HEK293 (cell line): ENCODE data around the gene AP1S1.

Source experiments
- CTCF ChIP-seq: fragments of 450-650 bp; formaldehyde crosslinking; IDR thresholded peaks from 2 replicates; pipeline ENCODE4 v1.5.1; 2016; ENCODE audit warnings: missing biosample characterization, missing genetic modification characterization
- GLIS2 ChIP-seq: fragments of 450-650 bp; formaldehyde crosslinking; IDR thresholded peaks from 2 replicates; pipeline ENCODE4 v1.5.1; 2016; ENCODE audit warnings: missing biosample characterization, missing genetic modification characterization
- HOXD13 ChIP-seq: sonication (generic); formaldehyde crosslinking; IDR thresholded peaks from 2 replicates; pipeline ENCODE4 v1.8.0; 2022; ENCODE audit warnings: missing genetic modification reagents, borderline replicate concordance
- INSM2 ChIP-seq: fragments of 450-650 bp; formaldehyde crosslinking; IDR thresholded peaks from 2 replicates; pipeline ENCODE4 v1.5.1; 2016; ENCODE audit warnings: missing biosample characterization, missing genetic modification characterization
- KLF1 ChIP-seq: fragments of 450-650 bp; formaldehyde crosslinking; IDR thresholded peaks from 2 replicates; pipeline ENCODE4 v1.5.1; 2016; ENCODE audit warnings: missing biosample characterization, missing genetic modification characterization
- OVOL3 ChIP-seq: fragments of 450-650 bp; formaldehyde crosslinking; IDR thresholded peaks from 2 replicates; pipeline ENCODE4 v1.5.1; 2016; ENCODE audit warnings: missing biosample characterization, missing genetic modification characterization
- PRDM4 ChIP-seq: fragments of 450-650 bp; formaldehyde crosslinking; IDR thresholded peaks from 2 replicates; pipeline ENCODE4 v1.5.1; 2017; ENCODE audit warnings: missing biosample characterization, missing genetic modification characterization
- ZBTB7A ChIP-seq: fragments of 450-650 bp; formaldehyde crosslinking; IDR thresholded peaks from 2 replicates; pipeline ENCODE4 v1.5.1; 2016; ENCODE audit warnings: low read depth, missing biosample characterization, missing genetic modification characterization
- ZNF132 ChIP-seq: fragments of 450-650 bp; formaldehyde crosslinking; IDR thresholded peaks from 2 replicates; pipeline ENCODE4 v1.5.1; 2017; ENCODE audit warnings: missing biosample characterization, missing genetic modification characterization, borderline replicate concordance
- ZNF146 ChIP-seq: fragments of 450-650 bp; formaldehyde crosslinking; IDR thresholded peaks from 2 replicates; pipeline ENCODE4 v1.5.1; 2016; ENCODE audit warnings: missing biosample characterization, missing genetic modification characterization
- ZNF174 ChIP-seq: fragments of 450-650 bp; formaldehyde crosslinking; IDR thresholded peaks from 2 replicates; pipeline ENCODE4 v1.5.0; 2017; ENCODE audit warnings: missing biosample characterization, mild to moderate bottlenecking, missing genetic modification characterization
- ZNF175 ChIP-seq: fragments of 450-650 bp; formaldehyde crosslinking; IDR thresholded peaks from 2 replicates; pipeline ENCODE4 v1.5.1; 2016; ENCODE audit warnings: missing biosample characterization, missing genetic modification characterization
- ZNF248 ChIP-seq: fragments of 450-650 bp; formaldehyde crosslinking; IDR thresholded peaks from 2 replicates; pipeline ENCODE4 v1.5.1; 2017; ENCODE audit warnings: missing biosample characterization, missing genetic modification characterization
- ZNF274 ChIP-seq, 2 experiments: fragments of 200-500 bp in 1 of 2; fragments of 450-650 bp in 1 of 2; sonication (Bioruptor generic) in 1 of 2; formaldehyde crosslinking in 1 of 2; IDR thresholded peaks; 2 replicates each; pipeline versions ENCODE4 v1.5.1 to v1.6.1; 2014 to 2016; ENCODE audit warnings: borderline replicate concordance in 1 of 2, inconsistent platforms in 1 of 2, low read length in 1 of 2, missing biosample characterization in 1 of 2, missing genetic modification characterization in 1 of 2
- ZNF335 ChIP-seq: fragments of 450-650 bp; formaldehyde crosslinking; conservative IDR thresholded peaks from 2 replicates; pipeline ENCODE4 v1.5.1; 2016; ENCODE audit warnings: missing biosample characterization, missing genetic modification characterization
- ZNF514 ChIP-seq: fragments of 450-650 bp; formaldehyde crosslinking; IDR thresholded peaks from 2 replicates; pipeline ENCODE4 v1.5.1; 2016; ENCODE audit warnings: missing biosample characterization, missing genetic modification characterization
- ZNF530 ChIP-seq: fragments of 450-650 bp; formaldehyde crosslinking; IDR thresholded peaks from 2 replicates; pipeline ENCODE4 v1.5.1; 2016; ENCODE audit warnings: low read depth, missing biosample characterization, missing genetic modification characterization
- ZNF585B ChIP-seq: fragments of 450-650 bp; formaldehyde crosslinking; IDR thresholded peaks from 2 replicates; pipeline ENCODE4 v1.5.1; 2016; ENCODE audit warnings: missing biosample characterization, missing genetic modification characterization
- ZNF626 ChIP-seq: fragments of 450-650 bp; sonication (Bioruptor Pico); formaldehyde crosslinking; IDR thresholded peaks from 2 replicates; pipeline ENCODE4 v1.5.1; 2018; ENCODE audit warnings: missing biosample characterization, missing genetic modification characterization, inconsistent platforms
- ZNF664 ChIP-seq: fragments of 450-650 bp; formaldehyde crosslinking; IDR thresholded peaks from 2 replicates; pipeline ENCODE4 v1.5.1; 2016; ENCODE audit warnings: missing biosample characterization, missing genetic modification characterization
- ZNF768 ChIP-seq: fragments of 450-650 bp; formaldehyde crosslinking; IDR thresholded peaks from 2 replicates; pipeline ENCODE4 v1.5.1; 2018; ENCODE audit warnings: missing biosample characterization, mild to moderate bottlenecking, missing genetic modification characterization
- ZNF777 ChIP-seq: fragments of 450-650 bp; formaldehyde crosslinking; IDR thresholded peaks from 2 replicates; pipeline ENCODE4 v1.5.1; 2017; ENCODE audit warnings: missing biosample characterization, missing genetic modification characterization, borderline replicate concordance
- ZNF791 ChIP-seq: fragments of 450-650 bp; formaldehyde crosslinking; IDR thresholded peaks from 2 replicates; pipeline ENCODE4 v1.5.1; 2016; ENCODE audit warnings: missing biosample characterization, missing genetic modification characterization
- ZSCAN30 ChIP-seq: fragments of 450-650 bp; IDR thresholded peaks from 2 replicates; pipeline ENCODE4 v1.5.1; 2018; ENCODE audit warnings: missing biosample characterization, mild to moderate bottlenecking, missing genetic modification characterization, moderate library complexity
- ZSCAN4 ChIP-seq: fragments of 450-650 bp; formaldehyde crosslinking; IDR thresholded peaks from 2 replicates; pipeline ENCODE4 v1.5.1; 2017; ENCODE audit warnings: missing biosample characterization, missing genetic modification characterization
- TF ChIP-seq, protein P1 (sequence below): sonication (generic); formaldehyde crosslinking; IDR thresholded peaks from 2 replicates; pipeline ENCODE4 v1.8.1; 2022; ENCODE audit warnings: mild to moderate bottlenecking, moderate library complexity, missing genetic modification reagents

AP1S1 gene

GRCh38 chr7:101138213-101138870, 15.9 kb upstream of the AP1S1 start (continued):
- TF ChIP-seq ZSCAN4 (tag by site-specific recombination) (peak; percentile 54; the same call in 1 of the 2 replicates), ZNF626 (no peak), ZNF585B (tag by site-specific recombination) (no peak), ZNF146 (tag by site-specific recombination) (0 out of 2 replicates have a peak, but pooled peaks have one; percentile 36), CTCF (tag by site-specific recombination) (peak; percentile 74; the same call in 1 of the 2 replicates), ZNF335 (tag by site-specific recombination) (peak; percentile 75), HOXD13 (CRISPR knock-in tag) (no peak), KLF1 (tag by site-specific recombination) (peak; percentile 52; the same call in 1 of the 2 replicates), OVOL3 (tag by site-specific recombination) (no peak), ZNF514 (tag by site-specific recombination) (no peak), ZNF664 (no peak), ZNF530 (tag by site-specific recombination) (0 out of 2 replicates have a peak, but pooled peaks have one; percentile 21), ZNF274 (IDR thresholded peaks at IDR 0.05; ENCODE audit: low read length) (no peak), ZNF274 (tag by site-specific recombination; IDR thresholded peaks at IDR 0.05; ENCODE audit: borderline replicate concordance) (no peak), ZSCAN30 (tag by site-specific recombination) (peak; percentile 77; the same call in 1 of the 2 replicates), ZNF791 (tag by site-specific recombination) (no peak), ZNF175 (no peak), ZNF174 (tag by site-specific recombination) (no peak), INSM2 (peak; percentile 92), ZNF132 (tag by site-specific recombination) (no peak), ZNF248 (no peak), GLIS2 (tag by site-specific recombination) (peak; percentile 45; the same call in 1 of the 2 replicates), ZBTB7A (tag by site-specific recombination) (peak; percentile 92), PRDM4 (peak; percentile 65), ZNF768 (tag by site-specific recombination) (no peak), ZNF777 (tag by site-specific recombination) (no peak)
- TF ChIP-seq, protein P1, sequence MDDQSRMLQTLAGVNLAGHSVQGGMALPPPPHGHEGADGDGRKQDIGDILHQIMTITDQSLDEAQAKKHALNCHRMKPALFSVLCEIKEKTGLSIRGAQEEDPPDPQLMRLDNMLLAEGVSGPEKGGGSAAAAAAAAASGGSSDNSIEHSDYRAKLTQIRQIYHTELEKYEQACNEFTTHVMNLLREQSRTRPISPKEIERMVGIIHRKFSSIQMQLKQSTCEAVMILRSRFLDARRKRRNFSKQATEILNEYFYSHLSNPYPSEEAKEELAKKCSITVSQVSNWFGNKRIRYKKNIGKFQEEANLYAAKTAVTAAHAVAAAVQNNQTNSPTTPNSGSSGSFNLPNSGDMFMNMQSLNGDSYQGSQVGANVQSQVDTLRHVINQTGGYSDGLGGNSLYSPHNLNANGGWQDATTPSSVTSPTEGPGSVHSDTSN (CRISPR knock-in tag): no peak
